K562 (cell line): ENCODE results near the gene METTL25B. TPM values are rescaled to one million over a fixed set of nuclear protein-coding genes. Genes with fewer than 3 reads are reported as not detected.

ENCODE experiments used
- ATAC-seq: fragments of 200-7000 bp; cut with Tn5 transposase; 3 replicates; pipeline ENCODE4 v1.9.1; 2020; ENCODE audit warnings: moderate library complexity
- BruUV-seq: library from RNA; stranded (reverse); fragments of 400-500 nt; replicated peaks from 2 replicates; lab custom pipeline; 2021; lab: Mats Ljungman, UMichigan
- CTCF ChIA-PET: fragments of 300-600 bp; formaldehyde crosslinking; extraction: SDS; loops from one replicate; lab custom pipeline; 2021; ENCODE audit warnings: low intra/inter-chr PET ratio; lab: Yijun Ruan, JAX
- POLR2A ChIA-PET: fragments of 300-600, 350-650 bp; sonication (Branson Sonifier 250); formaldehyde crosslinking; extraction: SDS; loops from one replicate; lab custom pipeline; 2021; ENCODE audit warnings: antibody characterized with exemption, inconsistent platforms; lab: Yijun Ruan, JAX
- DNase-seq, 4 experiments: peaks; one replicate each; pipeline versions ENCODE4 v3.0.0 to v3.0.0-alpha.2; 2011 to 2018; ENCODE audit warnings: low spot score in 3 of 4, mixed read lengths in 3 of 4; ENCODE audit errors: extremely low read depth in 1 of 4
- FAIRE-seq: peaks from 2 replicates; lab custom pipeline; 2011; peaks lifted over from hg19 to GRCh38; lab: Jason Lieb, UNC
- H2AFZ ChIP-seq: 2 replicates; pipeline ENCODE4 v1.6.0; 2011; ENCODE audit warnings: low read depth, low read length, control low read depth, inconsistent platforms
- H3K27ac ChIP-seq: fragments of 200-600 bp; 3 replicates; pipeline ENCODE4 v1.8.0; 2011; ENCODE audit warnings: low read depth, mild to moderate bottlenecking, control low read depth, inconsistent platforms, low read length, moderate library complexity, mixed read lengths; ENCODE audit errors: extremely low read depth
- H3K27me3 ChIP-seq, 2 experiments: fragments of 300-600 bp in 1 of 2; 2 replicates in 1 of 2; 3 replicates in 1 of 2; pipeline versions ENCODE4 v1.6.0 to v1.8.0; 2011; ENCODE audit warnings: inconsistent platforms in 2 of 2, low read length in 2 of 2, mild to moderate bottlenecking in 1 of 2, mixed read lengths in 1 of 2, moderate library complexity in 1 of 2; ENCODE audit not compliant: control insufficient read depth in 2 of 2, insufficient read depth in 2 of 2
- H3K36me3 ChIP-seq: fragments of 300-600 bp; 3 replicates; pipeline ENCODE4 v1.8.0; 2011; ENCODE audit warnings: mild to moderate bottlenecking, low read length, inconsistent platforms; ENCODE audit not compliant: control insufficient read depth, insufficient read depth
- H3K4me1 ChIP-seq, 2 experiments: fragments of 200-600 bp in 1 of 2; replicated peaks in 1 of 2; 2 replicates in 1 of 2; 3 replicates in 1 of 2; pipeline versions ENCODE4 v1.5.1 to v1.8.0; 2011; ENCODE audit warnings: inconsistent platforms in 2 of 2, low read length in 2 of 2, mild to moderate bottlenecking in 1 of 2, mixed read lengths in 1 of 2, moderate library complexity in 1 of 2; ENCODE audit not compliant: control insufficient read depth in 2 of 2, insufficient read depth in 2 of 2
- H3K4me2 ChIP-seq: 2 replicates; pipeline ENCODE4 v1.6.1; 2011; ENCODE audit warnings: low read length, control low read depth, inconsistent platforms, mixed read lengths; ENCODE audit not compliant: insufficient read depth
- H3K4me3 ChIP-seq: fragments of 200-600 bp; sonication (generic), shearing (Covaris generic); 2 replicates; pipeline ENCODE4 v1.5.1; 2016; ENCODE audit warnings: control low read depth, inconsistent platforms
- H3K79me2 ChIP-seq: fragments of 200-600 bp; 3 replicates; pipeline ENCODE4 v1.8.0; 2011; ENCODE audit warnings: low read length, inconsistent platforms; ENCODE audit not compliant: control insufficient read depth, insufficient read depth
- H3K9ac ChIP-seq, 2 experiments: 2 replicates each; pipeline versions ENCODE4 v1.6.0 to v1.6.1; 2011; ENCODE audit warnings: low read depth in 2 of 2, low read length in 2 of 2, control low read depth in 1 of 2, inconsistent platforms in 1 of 2, mild to moderate bottlenecking in 1 of 2, mixed read lengths in 1 of 2; ENCODE audit not compliant: insufficient read depth in 1 of 2
- H3K9me1 ChIP-seq: one replicate; pipeline ENCODE4 v1.6.0; 2011; ENCODE audit warnings: inconsistent platforms, mild to moderate bottlenecking, low read length, moderate library complexity; ENCODE audit not compliant: control insufficient read depth, insufficient read depth
- H3K9me3 ChIP-seq: replicated peaks from 2 replicates; pipeline ENCODE4 v1.5.1; 2011; ENCODE audit warnings: low read depth, low read length, inconsistent platforms; ENCODE audit not compliant: control insufficient read depth, insufficient read depth
- H4K20me1 ChIP-seq: replicated peaks from 2 replicates; pipeline ENCODE4 v1.6.1; 2011; ENCODE audit warnings: low read length, inconsistent platforms, mixed read lengths; ENCODE audit not compliant: control insufficient read depth, insufficient read depth
- BHLHE40 ChIP-seq: IDR thresholded peaks from 2 replicates; pipeline ENCODE4 v1.6.1; 2011; ENCODE audit warnings: low read length, improper control_type of control experiment
- CHD1 ChIP-seq: fragments of 200-600 bp; sonication (generic); IDR thresholded peaks from one replicate; pipeline ENCODE4 v1.6.1; 2012; ENCODE audit warnings: mild to moderate bottlenecking, moderate library complexity, low read length, inconsistent platforms
- CHD2 ChIP-seq: IDR thresholded peaks from 2 replicates; pipeline ENCODE4 v1.6.1; 2011; ENCODE audit warnings: low read depth, low read length
- HDAC6 ChIP-seq: IDR thresholded peaks from 2 replicates; pipeline ENCODE4 v1.6.1; 2012; ENCODE audit warnings: low read depth, mild to moderate bottlenecking, control low read depth, inconsistent platforms, low read length, moderate library complexity
- IRF2 ChIP-seq: sonication (generic); formaldehyde crosslinking; IDR thresholded peaks from 2 replicates; pipeline ENCODE4 v1.8.1; 2022; ENCODE audit warnings: mild to moderate bottlenecking, missing genetic modification reagents
- MEF2A ChIP-seq: IDR thresholded peaks from 2 replicates; pipeline ENCODE4 v1.6.1; 2011; ENCODE audit warnings: low read depth, mild to moderate bottlenecking, low read length, moderate library complexity; ENCODE audit not compliant: control insufficient read depth
- MXI1 ChIP-seq: IDR thresholded peaks from 2 replicates; pipeline ENCODE4 v1.6.1; 2011; ENCODE audit warnings: low read depth, mild to moderate bottlenecking, improper control_type of control experiment, low read length
- NR3C1 ChIP-seq: sonication (generic); formaldehyde crosslinking; IDR thresholded peaks from 2 replicates; pipeline ENCODE4 v1.8.1; 2022; ENCODE audit warnings: missing genetic modification reagents
- POLR2A ChIP-seq: fragments of 450-650 bp; conservative IDR thresholded peaks from 2 replicates; pipeline ENCODE4 v1.6.1; 2016
- POLR2G ChIP-seq: fragments of 200-400 bp; formaldehyde crosslinking; IDR thresholded peaks from 2 replicates; pipeline ENCODE4 v1.6.1; 2017; ENCODE audit warnings: low read depth, mild to moderate bottlenecking, antibody characterized with exemption, low read length, moderate library complexity
- SIN3B ChIP-seq: fragments of 450-650 bp; IDR thresholded peaks from 2 replicates; pipeline ENCODE4 v1.6.1; 2017; ENCODE audit warnings: low read depth, mild to moderate bottlenecking, moderate library complexity
- TOE1 ChIP-seq, 2 experiments: fragments of 450-650 bp in 1 of 2; sonication (generic) in 1 of 2; formaldehyde crosslinking in 1 of 2; IDR thresholded peaks; 2 replicates each; pipeline versions ENCODE4 v1.7.1 to v1.8.0; 2016 to 2022; ENCODE audit warnings: borderline replicate concordance in 2 of 2, mild to moderate bottlenecking in 2 of 2, antibody characterized with exemption in 1 of 2, inconsistent platforms in 1 of 2, low read depth in 1 of 2, missing genetic modification reagents in 1 of 2, moderate library complexity in 1 of 2
- ZFP36 ChIP-seq: fragments of 150-350 bp; IDR thresholded peaks from 2 replicates; pipeline ENCODE4 v1.6.1; 2018; ENCODE audit warnings: low read length, low read depth; ENCODE audit not compliant: partially characterized antibody
- ZNF41 ChIP-seq: fragments of 250-450 bp; sonication (Bioruptor Pico); conservative IDR thresholded peaks from 2 replicates; pipeline ENCODE4 v1.4.0; 2020; ENCODE audit warnings: mild to moderate bottlenecking
- ZNF511 ChIP-seq: sonication (generic); formaldehyde crosslinking; IDR thresholded peaks from 2 replicates; pipeline ENCODE4 v1.8.0; 2022; ENCODE audit warnings: mild to moderate bottlenecking, missing genetic modification reagents
- WGBS: fragments of 100-300 bp; shearing (Covaris generic); methylation state at CpG from one replicate; pipeline ENCODE4 v1.1.6; 2016; ENCODE audit warnings: low coverage, mixed read lengths; ENCODE audit not compliant: insufficient coverage; ENCODE audit errors: missing lambda C conversion rate; 5-methylcytosine and 5-hydroxymethylcytosine counted together
- in situ Hi-C: fragments of 300-500 bp; cut with MboI; formaldehyde crosslinking; loops from 4 replicates; pipeline ENCODE4 v1.15.0; 2018; ENCODE audit warnings: inconsistent platforms, mixed read lengths
- intact Hi-C: fragments of 100-400 bp; cut with micrococcal nuclease; formaldehyde crosslinking; loops from 2 replicates; pipeline ENCODE4 v1.14.2; 2022
- polyA plus RNA-seq, 8 experiments: library from polyadenylated mRNA; depleted of rRNA in 4 of 8; stranded (reverse) in 5 of 8; unstranded in 3 of 8; fragments of >200 nt; fragmentation: Nextera tagmentation in 2 of 8; fragmentation: Illumina TruSeq in 1 of 8; extraction: Ambion mirVana in 2 of 8; extraction: Trizol in 1 of 8; gene quantifications; 2 replicates each; pipeline versions ENCODE4 v1.2.1 to v1.2.3, GENCODE V29; 2011 to 2014; ENCODE audit warnings: inconsistent platforms in 1 of 8, missing spikeins in 1 of 8
- total RNA-seq, 7 experiments: library from RNA; depleted of rRNA in 6 of 7; stranded (reverse); fragments of >200 nt in 6 of 7; fragmentation: Illumina TruSeq in 2 of 7; extraction: Trizol in 2 of 7; gene quantifications; 2 replicates each; pipeline versions ENCODE4 v1.2.1 to v1.2.3, GENCODE V29; 2011 to 2021; ENCODE audit warnings: low replicate concordance in 1 of 7

Gene METTL25B
- total and polyA plus RNA-seq, 9 of the 15 experiments (the other 6 are each of a cell fraction or from before 2014, with no cell fraction given), result 7.7 to 48.3 (median 33.1) TPM

- ATAC-seq (no peak), DNase-seq (no peak), FAIRE-seq (no peak)
- Histone ChIP-seq H3K36me3 (peaks cover 72% of the 10 kb centered on the region), H2AFZ (no peak overlapping the region), H3K27me3 (no peaks in the 10 kb centered on the region), H3K4me2 (no peak overlapping the region; the same call in 1 of the 2 replicates), H3K4me3 (no peak overlapping the region), H3K4me1 (peaks cover 44 to 50% of the 10 kb centered on the region in 2 experiments), H3K9me1 (no peaks in the 10 kb centered on the region), H4K20me1 (peaks cover 26% of the 10 kb centered on the region), H3K9me3 (no peaks in the 10 kb centered on the region), H3K27ac (peak overlapping the region; percentile 82; the same call in 2 of the 3 replicates), H3K9ac (peak overlapping the region in 1 of 2 experiments; percentile 53; a peak in 2 of 4 replicates), H3K79me2 (peaks cover 67% of the 10 kb centered on the region)
- intact Hi-C loops (no loop called here), in situ Hi-C loops (loop anchor here (25.0 kb wide), 1 partner anchor 1431 kb away; the partner anchor contains the start of genes FDPS, PKLR and RUSC1)
- TF ChIP-seq MEF2A, result no peak
- 0 out of 2 replicates have a peak, but pooled peaks have one; percentile 12 for TF ChIP-seq POLR2G
- no peak for TF ChIP-seq CHD2
- no peak for TF ChIP-seq MXI1
- TF ChIP-seq ZNF41, result no peak
- TF ChIP-seq TOE1 (IDR thresholded peaks at IDR 0.05; ENCODE audit: borderline replicate concordance), result no peak
- TF ChIP-seq TOE1 (CRISPR knock-in tag; IDR thresholded peaks at IDR 0.05; ENCODE audit: borderline replicate concordance, low read depth), result no peak
- no peak for TF ChIP-seq HDAC6
- no peak for TF ChIP-seq ZFP36
- no peak for TF ChIP-seq ZNF511 (CRISPR knock-in tag)
- 0 out of 2 replicates have a peak, but pooled peaks have one; percentile 15 for TF ChIP-seq POLR2A
- no peak for TF ChIP-seq SIN3B
- TF ChIP-seq IRF2 (CRISPR knock-in tag), result no peak
- no peak for TF ChIP-seq BHLHE40
- TF ChIP-seq CHD1, result no peak
- TF ChIP-seq NR3C1 (CRISPR knock-in tag), result no peak
- CTCF ChIA-PET, result no interaction called here
- POLR2A ChIA-PET, result interaction anchor here (0.5 to 0.7 kb wide), 4 partner anchors 55 to 1206 kb away, joined by 3 to 4 read pairs (median 3); no protein-coding TSS in a partner anchor
- BruUV-seq, result TSS peak; percentile 38
- 82% methylated on average over 8 of the region's 14 CpGs for WGBS
These were observed 15.4 kb downstream of the METTL25B start for GRCh38 chr1:156743367-156744302.
